Hepatocyte (in vitro differentiated cells): ENCODE results near the gene CELF5. TPM values are rescaled to one million over a fixed set of nuclear protein-coding genes. Genes with fewer than 3 reads are reported as not detected.

Experiments
- DNase-seq: peaks from one replicate; pipeline ENCODE4 v3.0.0-alpha.2; 2016; ENCODE audit warnings: low spot score
- H2AFZ ChIP-seq: fragments of 200-600 bp; sonication (generic); 2 replicates; pipeline ENCODE4 v1.6.0; 2016; ENCODE audit warnings: antibody characterized with exemption, mild to moderate bottlenecking
- H3K27ac ChIP-seq: fragments of 200-600 bp; sonication (generic); 2 replicates; pipeline ENCODE4 v1.5.1; 2016; ENCODE audit warnings: mild to moderate bottlenecking
- H3K27me3 ChIP-seq: fragments of 200-600 bp; sonication (generic); 2 replicates; pipeline ENCODE4 v1.6.1; 2016
- H3K36me3 ChIP-seq: fragments of 200-600 bp; sonication (generic); replicated peaks from 2 replicates; pipeline ENCODE4 v1.5.1; 2016; ENCODE audit warnings: low read depth; ENCODE audit not compliant: insufficient read depth
- H3K4me1 ChIP-seq: fragments of 200-600 bp; sonication (generic); 2 replicates; pipeline ENCODE4 v1.5.1; 2016; ENCODE audit warnings: mild to moderate bottlenecking, moderate library complexity; ENCODE audit not compliant: insufficient read depth
- H3K4me2 ChIP-seq: fragments of 200-600 bp; sonication (generic); 2 replicates; pipeline ENCODE4 v1.6.0; 2016
- H3K4me3 ChIP-seq: fragments of 200-600 bp; sonication (generic); 2 replicates; pipeline ENCODE4 v1.5.1; 2016; ENCODE audit warnings: mild to moderate bottlenecking
- H3K79me2 ChIP-seq: fragments of 200-600 bp; sonication (generic); 2 replicates; pipeline ENCODE4 v1.6.0; 2017; ENCODE audit warnings: mild to moderate bottlenecking
- H3K9me2 ChIP-seq: fragments of 200-600 bp; sonication (generic); replicated peaks from 2 replicates; pipeline ENCODE4 v1.6.0; 2017; ENCODE audit warnings: mild to moderate bottlenecking; ENCODE audit not compliant: insufficient read depth
- H3K9me3 ChIP-seq: fragments of 200-600 bp; sonication (generic); 2 replicates; pipeline ENCODE4 v1.5.1; 2016; ENCODE audit warnings: low read depth, mild to moderate bottlenecking
- H4K20me1 ChIP-seq: fragments of 200-600 bp; sonication (generic); 2 replicates; pipeline ENCODE4 v1.6.0; 2016; ENCODE audit warnings: mild to moderate bottlenecking; ENCODE audit not compliant: insufficient read depth, poor library complexity, severe bottlenecking
- EZH2 ChIP-seq: fragments of 200-600 bp; sonication (generic); IDR thresholded peaks from 2 replicates; pipeline ENCODE4 v1.6.1; 2016; ENCODE audit warnings: antibody characterized with exemption, mild to moderate bottlenecking, borderline replicate concordance
- EZH2phosphoT487 ChIP-seq: fragments of 200-600 bp; sonication (generic); IDR thresholded peaks from one replicate; pipeline ENCODE4 v1.6.1; 2018; ENCODE audit warnings: antibody characterized with exemption, mild to moderate bottlenecking, low read depth, moderate library complexity; ENCODE audit not compliant: unreplicated experiment, severe bottlenecking
- WGBS: methylation state at CpG from one replicate; pipeline ENCODE4 v1.1.6; 2016; ENCODE audit warnings: low lambda C conversion rate; ENCODE audit errors: missing lambda C conversion rate; 5-methylcytosine and 5-hydroxymethylcytosine counted together
- polyA plus RNA-seq: library from polyadenylated mRNA; unstranded; fragments of >200 nt; fragmentation: Nextera tagmentation; extraction: Ambion mirVana; gene quantifications from 2 replicates; pipeline ENCODE4 v1.2.1, GENCODE V29; 2016
- total RNA-seq: library from RNA; depleted of rRNA; stranded (reverse); fragments of >200 nt; gene quantifications from 2 replicates; pipeline ENCODE4 v1.2.3, GENCODE V29; 2014
- TF ChIP-seq, protein P1 (sequence below): fragments of 200-600 bp; sonication (generic); IDR thresholded peaks from 2 replicates; pipeline ENCODE4 v1.5.1; 2016; ENCODE audit warnings: antibody characterized with exemption, mild to moderate bottlenecking; ENCODE audit not compliant: poor library complexity

CELF5 gene
- total and polyA plus RNA-seq, 2 experiments from 2014 or later: 0.03 to 0.17 TPM

DNA sequence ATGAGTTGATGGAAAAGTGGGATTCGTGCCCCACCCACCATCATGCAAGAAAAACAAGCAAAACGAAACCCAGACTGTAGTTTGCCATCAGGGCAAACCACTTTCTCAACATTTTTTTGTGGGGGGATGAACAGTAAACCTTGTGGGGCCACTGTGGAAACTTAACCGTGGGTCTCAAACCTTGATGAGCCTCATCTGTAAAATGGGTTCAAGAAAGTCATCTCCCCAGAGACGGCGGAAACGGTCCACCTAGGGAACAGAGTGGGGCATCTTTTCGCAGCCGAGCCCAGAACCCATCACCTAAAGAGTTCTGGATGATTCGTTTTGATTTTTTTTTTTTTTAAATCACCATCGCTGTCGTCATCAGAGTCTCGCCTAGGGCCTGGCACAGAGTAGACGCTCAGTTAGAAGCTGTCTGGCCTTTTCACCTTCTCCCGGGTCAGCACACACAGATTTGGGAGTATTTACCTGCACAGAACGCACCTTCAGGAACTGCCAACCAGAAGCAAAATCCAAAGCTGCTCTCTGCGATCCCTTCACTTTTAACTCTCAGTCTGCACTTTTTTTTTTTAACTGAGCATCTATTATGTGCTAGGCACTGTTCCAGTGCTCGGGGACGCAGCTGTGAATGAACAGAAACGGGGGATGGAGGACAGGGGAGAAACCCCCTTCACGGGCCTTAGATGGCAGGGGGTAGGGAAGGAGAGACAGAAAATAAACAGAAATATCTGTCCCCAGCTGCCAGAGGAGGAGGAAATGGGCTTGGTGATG is 69.8 kb downstream of the CELF5 start:
- no peak for TF ChIP-seq EZH2phosphoT487
- no peak for TF ChIP-seq EZH2
- TF ChIP-seq, protein P1, sequence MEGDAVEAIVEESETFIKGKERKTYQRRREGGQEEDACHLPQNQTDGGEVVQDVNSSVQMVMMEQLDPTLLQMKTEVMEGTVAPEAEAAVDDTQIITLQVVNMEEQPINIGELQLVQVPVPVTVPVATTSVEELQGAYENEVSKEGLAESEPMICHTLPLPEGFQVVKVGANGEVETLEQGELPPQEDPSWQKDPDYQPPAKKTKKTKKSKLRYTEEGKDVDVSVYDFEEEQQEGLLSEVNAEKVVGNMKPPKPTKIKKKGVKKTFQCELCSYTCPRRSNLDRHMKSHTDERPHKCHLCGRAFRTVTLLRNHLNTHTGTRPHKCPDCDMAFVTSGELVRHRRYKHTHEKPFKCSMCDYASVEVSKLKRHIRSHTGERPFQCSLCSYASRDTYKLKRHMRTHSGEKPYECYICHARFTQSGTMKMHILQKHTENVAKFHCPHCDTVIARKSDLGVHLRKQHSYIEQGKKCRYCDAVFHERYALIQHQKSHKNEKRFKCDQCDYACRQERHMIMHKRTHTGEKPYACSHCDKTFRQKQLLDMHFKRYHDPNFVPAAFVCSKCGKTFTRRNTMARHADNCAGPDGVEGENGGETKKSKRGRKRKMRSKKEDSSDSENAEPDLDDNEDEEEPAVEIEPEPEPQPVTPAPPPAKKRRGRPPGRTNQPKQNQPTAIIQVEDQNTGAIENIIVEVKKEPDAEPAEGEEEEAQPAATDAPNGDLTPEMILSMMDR: no peak
- no peaks in the 10 kb centered on the region for H3K9me3 ChIP-seq
- no peaks in the 10 kb centered on the region for H3K79me2 ChIP-seq
- H4K20me1 ChIP-seq: no peaks in the 10 kb centered on the region
- no peak overlapping the region for H2AFZ ChIP-seq
- no peak overlapping the region for H3K4me2 ChIP-seq
- no peaks in the 10 kb centered on the region for H3K27me3 ChIP-seq
- no peak for DNase-seq
- no peaks in the 10 kb centered on the region for H3K36me3 ChIP-seq
- WGBS: 89% methylated on average over 20 of the region's 20 CpGs
- H3K27ac ChIP-seq: no peak overlapping the region
- H3K4me3 ChIP-seq: no peak overlapping the region
- no peaks in the 10 kb centered on the region for H3K4me1 ChIP-seq
- no peaks in the 10 kb centered on the region for H3K9me2 ChIP-seq

DNA sequence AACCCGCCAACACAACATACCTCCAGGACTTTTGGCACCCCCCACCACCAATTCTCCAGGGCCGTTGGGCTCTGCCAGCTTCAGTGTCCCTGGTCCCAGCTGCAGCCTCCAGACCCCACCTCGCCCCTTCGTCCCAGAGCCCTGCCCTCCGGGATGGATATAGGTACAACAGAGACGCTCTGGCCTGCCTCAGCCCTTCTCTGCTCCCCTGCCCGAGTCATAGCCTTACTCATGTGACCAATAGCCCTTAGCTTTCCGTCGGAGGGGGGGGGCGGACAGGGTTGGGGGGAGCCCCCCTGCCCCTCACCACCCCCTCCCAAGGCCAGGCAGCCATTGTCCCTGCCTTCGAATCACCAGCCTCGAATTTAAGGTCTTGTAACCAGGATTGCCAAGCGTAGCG is 71.1 kb downstream of the CELF5 start:
- H3K79me2 ChIP-seq: no peaks in the 10 kb centered on the region
- no peak overlapping the region for H3K27ac ChIP-seq
- no peaks in the 10 kb centered on the region for H4K20me1 ChIP-seq
- no peak for DNase-seq
- no peak overlapping the region for H3K4me3 ChIP-seq
- H3K9me3 ChIP-seq: no peaks in the 10 kb centered on the region
- H3K4me2 ChIP-seq: no peak overlapping the region
- TF ChIP-seq EZH2phosphoT487 (no peak), EZH2 (no peak)
- 85% methylated on average over 11 of the region's 14 CpGs for WGBS
- no peaks in the 10 kb centered on the region for H3K9me2 ChIP-seq
- no peaks in the 10 kb centered on the region for H3K36me3 ChIP-seq
- H3K4me1 ChIP-seq: no peaks in the 10 kb centered on the region
- H2AFZ ChIP-seq: no peak overlapping the region
- no peaks in the 10 kb centered on the region for H3K27me3 ChIP-seq

DNA sequence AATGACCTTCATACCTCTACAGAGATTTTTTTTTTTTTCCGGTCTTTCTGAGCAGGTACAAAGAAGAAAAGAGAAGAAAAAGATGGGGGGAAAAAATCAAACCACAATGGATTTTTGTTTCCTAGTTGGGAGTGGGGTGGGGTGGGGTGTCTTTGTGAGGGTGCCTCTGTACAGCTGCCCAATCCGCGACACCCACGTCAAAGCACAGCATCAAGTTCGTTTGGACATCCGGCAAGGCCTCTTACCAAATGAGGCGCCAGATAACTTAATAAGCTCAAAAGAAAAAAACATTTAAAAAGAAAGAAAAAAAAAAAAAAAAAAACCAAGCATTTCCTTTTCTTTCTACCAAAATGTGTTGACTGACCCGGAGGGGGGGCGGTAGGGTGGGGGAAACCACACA is 71.6 kb downstream of the CELF5 start:
- H3K36me3 ChIP-seq: no peaks in the 10 kb centered on the region
- WGBS: 88% methylated on average over 7 of the region's 9 CpGs
- H3K4me3 ChIP-seq: no peak overlapping the region
- H3K9me2 ChIP-seq: no peaks in the 10 kb centered on the region
- H4K20me1 ChIP-seq: no peaks in the 10 kb centered on the region
- TF ChIP-seq, protein P1: no peak
- no peak for TF ChIP-seq EZH2phosphoT487
- TF ChIP-seq EZH2: no peak
- H3K27ac ChIP-seq: no peak overlapping the region
- no peak overlapping the region for H2AFZ ChIP-seq
- no peak overlapping the region for H3K4me2 ChIP-seq
- DNase-seq: no peak
- no peaks in the 10 kb centered on the region for H3K9me3 ChIP-seq
- no peaks in the 10 kb centered on the region for H3K4me1 ChIP-seq
- H3K79me2 ChIP-seq: no peaks in the 10 kb centered on the region
- H3K27me3 ChIP-seq: no peaks in the 10 kb centered on the region

DNA sequence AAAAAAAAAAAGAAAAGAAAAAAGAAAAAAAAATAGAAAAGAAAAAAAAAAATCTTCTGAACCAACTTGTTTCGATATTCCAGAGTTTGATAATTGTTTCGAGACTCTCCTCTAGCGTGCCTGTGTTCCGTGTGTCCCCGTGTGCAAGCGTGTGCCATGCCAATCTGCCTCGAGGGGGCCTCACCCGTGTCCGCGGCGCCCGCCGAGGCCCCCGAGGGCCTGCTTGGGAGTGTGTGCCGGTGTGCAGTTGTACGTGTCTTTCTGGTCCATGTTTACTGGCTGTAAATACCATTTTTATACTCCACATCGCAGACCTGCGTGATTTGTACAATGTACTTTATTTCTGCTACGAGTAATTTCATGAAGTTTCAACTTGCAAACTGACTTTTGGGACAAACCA is 72.0 kb downstream of the CELF5 start:
- no peak overlapping the region for H3K4me2 ChIP-seq
- no peaks in the 10 kb centered on the region for H3K4me1 ChIP-seq
- no peak overlapping the region for H3K27ac ChIP-seq
- H3K27me3 ChIP-seq: no peaks in the 10 kb centered on the region
- no peak for DNase-seq
- H4K20me1 ChIP-seq: no peaks in the 10 kb centered on the region
- H3K4me3 ChIP-seq: no peak overlapping the region
- H3K9me3 ChIP-seq: no peaks in the 10 kb centered on the region
- TF ChIP-seq EZH2 (no peak), EZH2phosphoT487 (no peak)
- TF ChIP-seq, protein P1: no peak
- no peak overlapping the region for H2AFZ ChIP-seq
- WGBS: 93% methylated on average over 19 of the region's 19 CpGs
- H3K9me2 ChIP-seq: no peaks in the 10 kb centered on the region
- H3K79me2 ChIP-seq: no peaks in the 10 kb centered on the region
- no peaks in the 10 kb centered on the region for H3K36me3 ChIP-seq
